ENCODE measurements around the gene TCTN3. TPM values are rescaled to one million over a fixed set of nuclear protein-coding genes. Genes with fewer than 3 reads are reported as not detected.
"Not testable (repeated sequence)": the region's sequence is repeated elsewhere in the genome, so short reads cannot be mapped to it uniquely, and the experiment has no call there.

The TCTN3 gene
- total RNA-seq, 1 experiment from 2014 or later, result 52.8 TPM

DNA sequence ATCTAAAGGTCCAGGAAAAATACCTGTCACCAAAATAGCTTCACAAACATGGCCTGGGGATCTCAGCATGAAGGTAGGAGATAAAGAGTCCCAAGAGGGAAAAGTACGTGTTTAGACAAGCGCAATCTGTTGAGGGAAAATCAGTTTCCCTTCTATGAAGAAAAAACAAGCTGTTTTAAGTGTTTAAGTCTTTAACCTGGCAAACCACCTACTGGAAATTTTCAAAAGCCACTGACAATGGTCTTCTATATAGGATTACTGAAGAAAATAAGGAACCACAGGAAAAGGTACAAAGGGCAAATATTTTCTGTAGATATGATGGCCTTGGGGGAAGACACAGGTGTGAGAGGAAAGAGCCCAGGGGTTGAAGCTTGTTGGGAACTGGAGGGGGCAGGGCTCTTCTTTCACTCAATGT, 58.4 kb downstream of the TCTN3 start:
- DNase-seq (ENCODE audit: low read depth), result no peak

DNA sequence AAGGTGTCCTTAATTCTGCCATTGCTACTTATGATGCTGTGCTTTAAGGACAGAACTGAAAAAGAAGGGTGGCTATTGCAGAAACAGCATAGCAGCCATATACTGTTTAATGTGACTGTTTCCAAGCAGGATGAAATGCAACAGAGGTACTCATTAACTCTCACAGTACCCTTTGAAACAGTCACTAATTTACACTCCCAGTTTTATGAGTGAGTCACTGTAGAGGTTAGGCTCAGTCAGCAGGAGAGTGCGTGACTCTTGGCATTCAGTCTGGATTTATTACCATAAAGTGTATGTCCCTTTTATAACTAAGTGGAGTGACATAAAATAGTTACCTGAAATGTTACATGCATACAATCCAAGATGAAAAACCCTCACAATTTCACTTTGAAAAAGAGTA, 64.9 kb downstream of the TCTN3 start:
- peak; percentile 14 for DNase-seq (ENCODE audit: low read depth)

DNA sequence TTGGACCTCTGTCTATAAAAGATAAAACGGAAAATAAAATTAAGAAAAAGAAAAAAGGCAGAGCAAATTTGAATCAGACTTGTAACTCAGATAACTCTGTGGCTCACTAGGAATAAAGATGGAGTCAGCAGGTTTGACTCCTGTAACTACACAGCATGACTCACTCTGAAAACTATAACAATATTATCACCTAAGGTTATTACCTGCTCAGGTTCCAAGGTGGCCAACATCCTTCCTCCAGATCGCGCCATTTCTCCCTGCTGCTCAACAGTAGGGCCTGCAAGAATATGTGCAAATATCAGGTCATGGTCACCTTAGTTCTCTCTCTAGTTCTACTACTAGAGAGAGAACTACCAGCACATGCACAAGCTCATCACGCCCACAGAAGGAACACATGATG, 67.2 kb downstream of the TCTN3 start:
- DNase-seq (ENCODE audit: low read depth), result no peak

DNA sequence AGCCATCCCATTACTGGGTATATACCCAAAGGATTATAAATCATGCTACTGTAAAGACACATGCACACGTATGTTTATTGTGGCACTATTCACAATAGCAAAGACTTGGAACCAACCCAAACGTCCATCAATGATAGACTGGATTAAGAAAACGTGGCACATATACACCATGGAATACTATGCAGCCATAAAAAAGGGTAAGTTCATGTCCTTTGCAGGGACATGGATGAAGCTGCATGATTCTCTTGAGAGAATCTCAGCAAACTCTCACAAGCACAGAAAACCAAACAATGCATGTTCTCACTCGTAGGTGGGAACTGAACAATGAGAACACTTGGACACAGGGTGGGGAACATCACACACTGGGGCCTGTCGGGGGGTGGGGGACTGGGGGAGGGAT, 73.3 kb downstream of the TCTN3 start:
- DNase-seq (ENCODE audit: low read depth), result not testable (repeated sequence)

DNA sequence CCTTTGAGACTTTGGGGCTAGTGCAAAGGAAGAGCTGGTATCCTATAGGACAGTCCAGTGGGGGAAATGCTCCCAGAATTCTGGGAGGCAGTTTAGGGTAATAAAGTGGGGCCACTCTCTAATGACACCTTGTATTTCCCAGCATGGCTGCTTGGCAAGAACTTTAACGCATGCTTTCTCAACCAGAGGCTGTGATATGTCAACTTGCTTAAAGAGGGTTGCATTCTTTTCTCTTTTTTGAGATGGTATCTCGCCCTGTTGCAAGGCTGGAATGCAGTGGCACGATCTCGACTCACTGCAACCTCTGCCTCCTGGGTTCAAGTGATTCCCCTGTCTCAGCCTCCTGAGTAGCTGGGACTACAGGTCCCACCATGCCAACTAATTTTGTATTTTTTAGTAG, 75.6 kb downstream of the TCTN3 start:
- no peak for DNase-seq (ENCODE audit: low read depth)

DNA sequence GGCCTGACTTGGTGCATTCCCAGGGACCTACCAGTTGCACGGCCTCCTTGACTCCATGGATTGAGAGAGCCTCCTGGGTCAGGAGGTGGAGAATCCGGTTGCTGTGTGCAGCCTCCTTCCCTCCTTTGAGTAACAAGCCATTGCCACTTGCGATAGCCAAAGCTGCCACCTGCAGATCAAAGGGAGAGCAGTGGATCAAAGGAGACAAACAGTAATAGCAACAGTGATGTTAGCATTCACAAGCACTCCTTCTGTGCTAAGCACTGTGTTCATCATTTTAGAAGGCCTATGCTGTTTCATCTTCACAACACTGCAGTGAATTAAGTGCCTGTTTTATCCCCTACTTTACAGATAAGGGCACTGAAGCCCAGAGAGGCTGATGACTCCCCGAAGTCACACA, 77.3 kb downstream of the TCTN3 start:
- DNase-seq (ENCODE audit: low read depth), result no peak

Other genes with a start within 250 kb of the TCTN3 start
- 3.7 and 6.5 TPM in 2 replicates for gene SORBS1, start 132.6 kb downstream of the TCTN3 start, total RNA-seq (2014; rRNA removed)
- 78.7 and 104 TPM in 2 replicates for gene ALDH18A1, start 37.2 kb downstream of the TCTN3 start, total RNA-seq (2014; rRNA removed)
- 0.11 TPM in 1 of 2 replicates, not detected in the other for gene ENTPD1, start 62.2 kb upstream of the TCTN3 start, total RNA-seq (2014; rRNA removed)
- 0.11 and 0.71 TPM in 2 replicates for gene CC2D2B, start 214.0 kb upstream of the TCTN3 start, total RNA-seq (2014; rRNA removed)